ENCODE measurements around the gene CRTC3.

- no peak for TF ChIP-seq EZH2phosphoT487 (IDR thresholded peaks at IDR 0.05; ENCODE audit: borderline replicate concordance, low read depth, low read length)
- no peak for TF ChIP-seq CTCF (conservative IDR thresholded peaks at IDR 0.05; ENCODE audit: low read length)
Observed at GRCh38 chr15:90666135-90666909, 136.6 kb downstream of the CRTC3 start.

Data from OCI-LY7 (cell line).